SU-DHL-6 (cell line): ENCODE measurements around the gene COBL.

Experiments
- H2AFZ ChIP-seq: fragments of 200-600 bp; sonication (generic); 2 replicates; pipeline ENCODE4 v1.6.1; 2014; ENCODE audit warnings: low read depth, mild to moderate bottlenecking, moderate library complexity, mixed read lengths, antibody characterized with exemption, low read length; ENCODE audit not compliant: severe bottlenecking
- H3F3A ChIP-seq: fragments of 200-600 bp; shearing (Covaris generic); 2 replicates; pipeline ENCODE4 v1.6.0; 2016; ENCODE audit warnings: antibody characterized with exemption, mild to moderate bottlenecking; ENCODE audit not compliant: insufficient read depth
- H3K27ac ChIP-seq: fragments of 200-600 bp; sonication (generic); 2 replicates; pipeline ENCODE4 v1.5.1; 2016; ENCODE audit warnings: low read depth, mild to moderate bottlenecking, low read length, moderate library complexity, mixed read lengths
- H3K27me3 ChIP-seq: fragments of 200-600 bp; sonication (generic), shearing (Covaris generic); 2 replicates; pipeline ENCODE4 v1.6.0; 2014; ENCODE audit warnings: mild to moderate bottlenecking, low read length
- H3K36me3 ChIP-seq: fragments of 200-600 bp; sonication (generic); 2 replicates; pipeline ENCODE4 v1.6.1; 2014; ENCODE audit warnings: mild to moderate bottlenecking, low read length, mixed read lengths
- H3K4me2 ChIP-seq: fragments of 300-600, 200-600 bp; shearing (Covaris generic), sonication (generic); 2 replicates; pipeline ENCODE4 v1.6.0; 2014; ENCODE audit warnings: low read length, low read depth, mild to moderate bottlenecking; ENCODE audit not compliant: poor library complexity, severe bottlenecking
- H3K4me3 ChIP-seq: fragments of 200-600 bp; sonication (generic); 2 replicates; pipeline ENCODE4 v1.5.1; 2014; ENCODE audit warnings: antibody characterized with exemption, low read length, mild to moderate bottlenecking, mixed read lengths; ENCODE audit not compliant: insufficient read depth, poor library complexity, severe bottlenecking
- H3K79me2 ChIP-seq: fragments of 200-600 bp; sonication (generic); 2 replicates; pipeline ENCODE4 v1.6.1; 2014; ENCODE audit warnings: mild to moderate bottlenecking, low read length, moderate library complexity; ENCODE audit not compliant: insufficient read depth
- H3K9ac ChIP-seq: fragments of 200-600 bp; sonication (generic); 2 replicates; pipeline ENCODE4 v1.7.0; 2014; ENCODE audit warnings: mild to moderate bottlenecking, low read length
- H3K9me2 ChIP-seq: fragments of 200-600 bp; sonication (generic); replicated peaks from 2 replicates; pipeline ENCODE4 v1.6.1; 2014; ENCODE audit warnings: low read length; ENCODE audit not compliant: insufficient read depth
- H3K9me3 ChIP-seq: fragments of 200-600 bp; sonication (generic); 2 replicates; pipeline ENCODE4 v1.6.1; 2014; ENCODE audit warnings: low read length, mixed read lengths; ENCODE audit not compliant: insufficient read depth
- H4K20me1 ChIP-seq: fragments of 200-600 bp; sonication (generic); 2 replicates; pipeline ENCODE4 v1.6.1; 2014; ENCODE audit warnings: low read depth, mild to moderate bottlenecking, antibody characterized with exemption, low read length, moderate library complexity, mixed read lengths
- EZH2phosphoT487 ChIP-seq: fragments of 200-600 bp; sonication (generic), shearing (Covaris generic); conservative IDR thresholded peaks from 2 replicates; pipeline ENCODE4 v1.6.1; 2018; ENCODE audit warnings: mild to moderate bottlenecking, antibody characterized with exemption, low read length, moderate library complexity, mixed read lengths
- TF ChIP-seq, protein P1 (sequence below): fragments of 200-600 bp; sonication (generic); IDR thresholded peaks from one replicate; pipeline ENCODE4 v1.5.1; 2017; ENCODE audit warnings: antibody characterized with exemption, mild to moderate bottlenecking, low read length, moderate library complexity; ENCODE audit not compliant: insufficient read depth, poor library complexity, severe bottlenecking

Gene COBL

DNA sequence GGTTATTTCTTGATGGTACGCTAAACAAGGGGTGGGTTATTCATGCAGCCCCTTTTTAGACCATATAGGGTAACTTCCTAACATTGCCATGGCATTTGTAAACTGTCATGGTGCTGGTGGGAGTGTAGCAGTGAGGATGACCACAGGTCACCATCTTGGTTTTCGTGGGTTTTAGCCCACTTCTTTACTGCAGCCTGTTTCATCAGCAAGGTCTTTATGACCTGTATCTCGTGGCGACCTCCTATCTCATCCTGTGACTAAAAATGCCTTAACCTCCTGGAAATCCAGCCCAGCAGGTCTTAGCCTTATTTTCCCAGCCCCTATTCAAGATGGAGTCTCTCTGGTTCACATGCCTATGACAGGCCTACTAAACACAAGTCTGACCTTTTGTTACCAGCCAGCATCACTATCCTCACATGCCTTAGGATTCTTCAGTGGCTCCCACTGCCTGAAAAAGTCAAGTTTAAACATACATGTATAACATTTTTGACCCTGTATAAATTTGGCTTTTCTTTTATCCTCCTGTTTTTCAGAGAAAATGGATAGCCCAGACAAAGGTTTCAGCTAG, 13.2 kb upstream of the COBL start:
- H3K9me2 ChIP-seq, result no peaks in the 10 kb centered on the region
- TF ChIP-seq, protein P1, sequence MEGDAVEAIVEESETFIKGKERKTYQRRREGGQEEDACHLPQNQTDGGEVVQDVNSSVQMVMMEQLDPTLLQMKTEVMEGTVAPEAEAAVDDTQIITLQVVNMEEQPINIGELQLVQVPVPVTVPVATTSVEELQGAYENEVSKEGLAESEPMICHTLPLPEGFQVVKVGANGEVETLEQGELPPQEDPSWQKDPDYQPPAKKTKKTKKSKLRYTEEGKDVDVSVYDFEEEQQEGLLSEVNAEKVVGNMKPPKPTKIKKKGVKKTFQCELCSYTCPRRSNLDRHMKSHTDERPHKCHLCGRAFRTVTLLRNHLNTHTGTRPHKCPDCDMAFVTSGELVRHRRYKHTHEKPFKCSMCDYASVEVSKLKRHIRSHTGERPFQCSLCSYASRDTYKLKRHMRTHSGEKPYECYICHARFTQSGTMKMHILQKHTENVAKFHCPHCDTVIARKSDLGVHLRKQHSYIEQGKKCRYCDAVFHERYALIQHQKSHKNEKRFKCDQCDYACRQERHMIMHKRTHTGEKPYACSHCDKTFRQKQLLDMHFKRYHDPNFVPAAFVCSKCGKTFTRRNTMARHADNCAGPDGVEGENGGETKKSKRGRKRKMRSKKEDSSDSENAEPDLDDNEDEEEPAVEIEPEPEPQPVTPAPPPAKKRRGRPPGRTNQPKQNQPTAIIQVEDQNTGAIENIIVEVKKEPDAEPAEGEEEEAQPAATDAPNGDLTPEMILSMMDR, result no peak
- no peak for TF ChIP-seq EZH2phosphoT487
- no peak overlapping the region for H3K4me2 ChIP-seq
- H3F3A ChIP-seq, result no peaks in the 10 kb centered on the region
- H3K27me3 ChIP-seq, result no peaks in the 10 kb centered on the region
- H3K79me2 ChIP-seq, result no peaks in the 10 kb centered on the region
- no peak overlapping the region for H2AFZ ChIP-seq
- H3K36me3 ChIP-seq, result no peaks in the 10 kb centered on the region
- H3K9ac ChIP-seq, result no peak overlapping the region
- no peak overlapping the region for H3K27ac ChIP-seq
- H4K20me1 ChIP-seq, result no peaks in the 10 kb centered on the region
- no peaks in the 10 kb centered on the region for H3K9me3 ChIP-seq
- H3K4me3 ChIP-seq, result no peak overlapping the region

DNA sequence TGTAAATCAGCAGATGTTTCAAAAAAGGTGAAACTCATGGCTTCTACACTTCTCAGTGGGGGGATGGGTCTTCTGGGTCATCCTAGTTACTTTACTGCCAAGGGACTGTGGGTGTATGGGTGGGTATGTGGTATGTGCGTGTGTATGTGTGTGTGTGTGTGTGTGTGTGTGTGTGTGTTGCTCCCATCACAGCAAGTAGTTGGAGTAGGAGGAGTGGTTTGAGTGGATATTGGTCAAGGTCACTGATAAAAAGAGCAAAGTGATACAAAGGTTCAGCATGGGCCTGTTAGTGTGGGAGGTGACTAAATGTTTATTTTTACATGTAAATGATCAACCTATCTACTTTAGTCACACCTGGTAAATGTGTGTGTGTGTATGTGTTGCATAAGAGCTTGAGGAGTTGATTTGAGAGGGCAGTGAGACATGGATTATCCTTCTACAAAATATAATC, 11.8 kb upstream of the COBL start:
- Histone ChIP-seq H3K4me3 (no peak overlapping the region), H3K27ac (no peak overlapping the region), H4K20me1 (no peaks in the 10 kb centered on the region), H3K9me3 (no peaks in the 10 kb centered on the region), H3K9ac (no peak overlapping the region), H3K4me2 (no peak overlapping the region), H2AFZ (no peak overlapping the region), H3K9me2 (no peaks in the 10 kb centered on the region), H3K79me2 (no peaks in the 10 kb centered on the region), H3F3A (no peaks in the 10 kb centered on the region), H3K27me3 (no peaks in the 10 kb centered on the region), H3K36me3 (no peaks in the 10 kb centered on the region)
- no peak for TF ChIP-seq EZH2phosphoT487
- TF ChIP-seq, protein P1, result no peak

DNA sequence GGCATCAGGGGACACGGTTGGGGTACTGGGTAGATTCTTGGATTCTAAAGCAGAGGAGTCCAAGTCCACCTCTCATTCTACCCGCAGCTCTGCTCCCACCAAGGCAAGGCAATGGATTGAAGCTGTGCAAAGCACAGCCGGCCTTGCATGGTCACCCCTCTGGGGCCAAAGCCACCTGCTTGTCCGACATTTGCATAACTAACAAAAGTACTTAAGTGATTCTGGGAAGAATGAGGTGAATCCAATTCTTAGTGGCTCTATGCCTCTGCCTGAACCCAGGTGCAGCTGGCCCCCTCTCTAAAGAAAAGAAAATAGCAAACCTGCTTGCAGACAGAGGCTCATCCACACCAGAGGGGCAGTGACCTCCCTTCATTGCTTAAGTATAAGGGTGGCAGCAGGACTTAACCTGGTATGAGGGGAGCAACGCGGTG, 10.7 kb upstream of the COBL start:
- no peak for TF ChIP-seq EZH2phosphoT487
- TF ChIP-seq, protein P1, result no peak
- Histone ChIP-seq H3K27ac (no peak overlapping the region), H3K27me3 (no peaks in the 10 kb centered on the region), H3K4me3 (no peak overlapping the region), H3K9ac (no peak overlapping the region), H3K79me2 (no peaks in the 10 kb centered on the region), H3K4me2 (no peak overlapping the region), H4K20me1 (no peaks in the 10 kb centered on the region), H2AFZ (no peak overlapping the region), H3K9me2 (no peaks in the 10 kb centered on the region), H3F3A (no peaks in the 10 kb centered on the region), H3K9me3 (no peaks in the 10 kb centered on the region), H3K36me3 (no peaks in the 10 kb centered on the region)
